Stimulated activated naive B cell treated with anti-CD40 and anti-IgM and Interleukin-4, amounts not matched to agents 10 μg/mL and 1 μg/mL and 100 μg/mL, for 72 hours (primary cell): ENCODE results near the gene EXD3.

Source experiments
- ATAC-seq, 2 donors: fragments of 150-1000 bp; cut with Tn5 transposase; replicated peaks; 2 replicates each; pipeline ENCODE4 v1.10.0; 2021; ENCODE audit warnings: moderate library complexity in 1 of 2
- DNase-seq: peaks from one replicate; pipeline ENCODE4 v3.0.0; 2021
- H3K27ac Mint-ChIP-seq: one replicate; pipeline ENCODE4 v1.8.0; 2022; ENCODE audit warnings: mild to moderate bottlenecking, mixed read lengths
- H3K27me3 Mint-ChIP-seq, 2 donors: one replicate each; pipeline ENCODE4 v1.8.0; 2022; ENCODE audit warnings: mixed read lengths in 2 of 2
- H3K36me3 Mint-ChIP-seq, 2 donors: one replicate each; pipeline ENCODE4 v1.8.0; 2022; ENCODE audit warnings: mixed read lengths in 2 of 2, mild to moderate bottlenecking in 1 of 2
- H3K4me1 Mint-ChIP-seq, 2 donors: one replicate each; pipeline ENCODE4 v1.8.0; 2022; ENCODE audit warnings: mixed read lengths in 2 of 2, mild to moderate bottlenecking in 1 of 2
- H3K4me3 Mint-ChIP-seq, 2 donors: one replicate each; pipeline ENCODE4 v1.8.0; 2022; ENCODE audit warnings: mild to moderate bottlenecking in 2 of 2, mixed read lengths in 2 of 2, moderate library complexity in 1 of 2
- H3K9me3 Mint-ChIP-seq, 2 donors: one replicate each; pipeline ENCODE4 v1.8.0; 2022; ENCODE audit warnings: mixed read lengths in 2 of 2, mild to moderate bottlenecking in 1 of 2

Gene EXD3

GRCh38 chr9:137293094-137293481 lies 129.9 kb downstream of the EXD3 start:
- H3K4me3 Mint-ChIP-seq = no peak overlapping the region
- peaks cover 11 to 21% of the 10 kb centered on the region in 2 donors for H3K4me1 Mint-ChIP-seq
- ATAC-seq (no peak), DNase-seq (no peak)
- no peak overlapping the region for H3K27ac Mint-ChIP-seq
- H3K27me3 Mint-ChIP-seq = peaks cover 22 to 36% of the 10 kb centered on the region in 2 donors
- H3K9me3 Mint-ChIP-seq = no peaks in the 10 kb centered on the region
- H3K36me3 Mint-ChIP-seq = no peaks in the 10 kb centered on the region

GRCh38 chr9:137286975-137287383 lies 136.0 kb downstream of the EXD3 start:
- Mint-ChIP-seq H3K4me3 (no peak overlapping the region), H3K36me3 (peaks cover 8 to 13% of the 10 kb centered on the region in 2 donors), H3K27ac (peak overlapping the region; percentile 90), H3K27me3 (no peaks in the 10 kb centered on the region), H3K9me3 (peaks cover 4% of the 10 kb centered on the region in 2 donors), H3K4me1 (peaks cover 10 to 32% of the 10 kb centered on the region in 2 donors)
- ATAC-seq (peak; percentile 26 to 35), DNase-seq (no peak)

DNA sequence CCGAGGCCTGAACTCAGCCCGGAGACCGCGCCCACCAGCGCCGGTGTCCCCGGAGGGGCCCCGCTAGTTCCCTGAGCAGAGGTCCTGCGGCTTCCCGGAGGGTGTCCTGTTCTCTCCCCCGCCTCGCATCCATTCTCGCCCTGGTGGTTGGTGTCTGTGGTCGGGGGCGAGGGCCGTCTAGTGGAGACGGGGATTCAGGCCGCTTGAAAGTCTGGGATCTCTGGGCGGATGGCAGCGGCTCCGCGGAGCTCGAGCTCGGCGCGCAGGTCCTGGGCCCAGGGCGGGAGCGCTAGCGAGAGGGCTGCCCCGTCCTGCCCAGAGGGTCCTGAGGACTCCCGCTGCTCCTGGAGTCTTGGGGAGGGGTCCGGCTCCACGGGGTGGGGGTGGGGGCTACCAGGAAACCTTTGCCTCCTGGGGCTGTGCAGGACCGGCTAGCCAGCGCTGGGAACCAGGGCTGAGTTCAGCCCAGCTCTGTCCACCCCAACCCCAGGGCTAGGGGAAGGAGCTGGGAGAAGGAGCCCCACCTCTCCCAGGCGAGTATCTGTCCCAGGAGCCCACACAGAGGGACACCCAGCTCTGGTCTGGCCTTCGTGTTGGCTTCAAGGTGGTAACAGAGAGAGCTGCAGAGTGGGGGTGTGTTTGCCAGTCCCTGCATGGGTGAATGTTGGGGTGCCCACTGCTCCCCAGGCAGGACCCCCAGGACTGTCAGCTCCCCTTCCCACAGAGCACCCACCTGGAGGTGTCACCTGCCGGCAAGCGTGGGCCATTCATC lies 141.4 kb downstream of the EXD3 start:
- ATAC-seq = no peak
- no peak overlapping the region for H3K4me3 Mint-ChIP-seq
- no peak for DNase-seq
- H3K4me1 Mint-ChIP-seq = peaks cover 12 to 36% of the 10 kb centered on the region in 2 donors
- H3K9me3 Mint-ChIP-seq = no peaks in the 10 kb centered on the region
- peaks cover 8 to 14% of the 10 kb centered on the region in 2 donors for H3K36me3 Mint-ChIP-seq
- H3K27ac Mint-ChIP-seq = no peak overlapping the region
- H3K27me3 Mint-ChIP-seq = no peaks in the 10 kb centered on the region

DNA sequence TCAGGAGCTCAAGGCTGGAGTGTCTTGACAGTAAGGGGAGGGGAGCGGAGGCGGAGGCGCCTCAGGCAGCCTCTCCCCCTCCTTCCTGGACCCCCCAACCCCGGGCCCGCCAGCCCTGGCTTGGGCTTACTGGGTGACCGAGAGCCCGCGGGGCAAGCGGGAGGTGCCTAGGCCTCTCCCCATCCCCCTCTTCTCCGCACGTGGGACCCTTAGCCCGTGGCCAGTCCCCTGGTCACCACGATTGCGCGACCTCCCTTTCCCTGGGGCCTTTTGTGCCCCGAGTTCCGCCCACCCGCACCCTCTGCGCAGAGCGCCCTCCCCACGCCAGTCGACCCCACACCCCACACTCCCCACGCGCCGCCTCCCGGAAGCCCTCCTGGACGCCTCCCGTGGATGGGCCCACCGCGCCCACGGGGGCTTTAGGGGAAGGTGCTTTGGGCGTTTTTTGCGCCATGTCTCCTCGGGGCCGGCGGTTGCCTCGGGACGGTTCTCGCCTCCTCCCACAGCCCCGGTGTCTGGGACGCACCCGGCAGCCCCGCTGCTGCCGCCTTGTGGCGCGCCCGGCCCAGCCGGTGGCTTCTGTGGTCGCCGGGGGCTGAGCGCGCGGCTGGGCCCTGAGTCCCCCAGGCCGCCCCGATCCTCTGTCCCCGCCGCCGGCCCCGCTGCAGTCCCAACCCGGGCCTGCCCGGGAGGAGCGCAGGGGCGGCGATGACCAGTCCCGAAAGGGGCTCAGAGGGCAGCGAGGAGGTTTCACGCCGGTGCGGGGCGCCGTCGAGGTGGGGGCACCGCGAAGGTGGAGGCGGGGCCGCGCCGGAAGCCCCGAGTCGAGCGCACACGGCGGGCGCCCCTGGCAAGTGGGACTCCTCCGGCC lies 142.3 kb downstream of the EXD3 start:
- Mint-ChIP-seq H3K27ac (no peak overlapping the region), H3K36me3 (peaks cover 8 to 14% of the 10 kb centered on the region in 2 donors), H3K9me3 (no peaks in the 10 kb centered on the region), H3K27me3 (no peaks in the 10 kb centered on the region), H3K4me1 (peaks cover 17 to 36% of the 10 kb centered on the region in 2 donors), H3K4me3 (no peak overlapping the region)
- ATAC-seq (no peak), DNase-seq (no peak)

- Mint-ChIP-seq H3K27ac (no peak overlapping the region), H3K4me3 (no peak overlapping the region), H3K9me3 (no peaks in the 10 kb centered on the region), H3K36me3 (peaks cover 4 to 14% of the 10 kb centered on the region in 2 donors), H3K4me1 (peaks cover 24 to 40% of the 10 kb centered on the region in 2 donors), H3K27me3 (no peaks in the 10 kb centered on the region)
- DNase-seq = no peak
- ATAC-seq = no peak
These were observed 143.1 kb downstream of the EXD3 start for GRCh38 chr9:137279741-137280473.

DNA sequence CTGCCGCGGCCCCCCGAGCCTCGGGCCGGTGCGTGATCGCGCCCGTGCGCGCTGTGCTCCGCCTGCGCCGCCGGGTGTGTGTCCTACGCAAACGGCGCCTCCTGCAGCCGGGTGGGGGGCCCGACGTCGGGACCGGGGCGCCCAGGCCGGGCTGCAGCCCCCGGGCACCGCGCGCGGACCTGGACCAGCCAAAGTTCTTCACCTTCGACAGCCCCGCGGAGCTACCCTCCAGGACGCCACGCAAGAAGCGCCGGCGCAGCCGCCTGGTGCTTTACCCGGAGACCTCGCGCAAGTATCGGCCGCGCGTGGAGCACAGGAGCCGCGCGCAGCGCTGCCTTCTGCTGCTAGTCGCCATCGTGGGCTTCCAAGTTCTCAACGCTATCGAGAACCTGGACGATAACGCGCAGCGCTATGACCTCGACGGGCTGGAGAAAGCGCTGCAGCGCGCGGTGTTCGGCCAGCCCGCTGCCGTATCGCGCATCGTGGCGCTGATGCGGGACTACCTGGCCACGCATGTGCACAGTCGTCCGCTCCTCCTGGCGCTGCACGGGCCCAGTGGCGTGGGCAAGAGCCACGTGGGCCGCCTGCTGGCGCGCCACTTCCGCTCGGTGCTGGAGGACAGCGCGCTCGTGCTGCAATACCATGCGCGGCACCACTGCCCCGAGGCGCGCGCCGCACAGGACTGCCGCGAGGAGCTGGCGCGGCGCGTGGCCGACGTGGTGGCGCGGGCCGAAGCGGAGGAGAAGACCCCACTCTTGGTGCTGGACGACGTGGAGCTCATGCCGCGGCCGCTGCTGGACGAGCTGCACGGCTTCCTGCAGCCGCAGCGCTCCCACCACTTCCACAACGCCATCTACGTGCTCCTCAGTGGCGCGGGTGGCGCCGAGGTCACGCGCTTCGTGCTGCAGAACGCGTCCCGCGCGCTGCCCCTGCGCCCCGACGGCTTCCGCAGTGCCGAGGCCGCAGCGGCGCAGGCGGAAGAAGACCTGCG lies 143.9 kb downstream of the EXD3 start:
- H3K4me3 Mint-ChIP-seq = no peak overlapping the region
- peaks cover 30 to 48% of the 10 kb centered on the region in 2 donors for H3K4me1 Mint-ChIP-seq
- no peak overlapping the region for H3K27ac Mint-ChIP-seq
- ATAC-seq (no peak), DNase-seq (no peak)
- no peaks in the 10 kb centered on the region for H3K27me3 Mint-ChIP-seq
- peaks cover 12 to 21% of the 10 kb centered on the region in 2 donors for H3K36me3 Mint-ChIP-seq
- H3K9me3 Mint-ChIP-seq = no peaks in the 10 kb centered on the region

GRCh38 chr9:137278061-137278701 lies 144.8 kb downstream of the EXD3 start:
- no peak for DNase-seq
- H3K4me1 Mint-ChIP-seq = peaks cover 30 to 48% of the 10 kb centered on the region in 2 donors
- no peaks in the 10 kb centered on the region for H3K27me3 Mint-ChIP-seq
- H3K27ac Mint-ChIP-seq = peak overlapping the region; percentile 98
- H3K4me3 Mint-ChIP-seq = peak overlapping the region; percentile 89 to 93
- no peaks in the 10 kb centered on the region for H3K9me3 Mint-ChIP-seq
- peaks cover 20 to 23% of the 10 kb centered on the region in 2 donors for H3K36me3 Mint-ChIP-seq
- peak; percentile 21 to 26 for ATAC-seq

- peaks cover 25 to 41% of the 10 kb centered on the region in 2 donors for H3K4me1 Mint-ChIP-seq
- no peaks in the 10 kb centered on the region for H3K9me3 Mint-ChIP-seq
- DNase-seq = peak; percentile 66
- H3K27ac Mint-ChIP-seq = peak within 1 kb of the TSS; percentile 98
- ATAC-seq = peak; percentile 77 to 81
- no peaks in the 10 kb centered on the region for H3K27me3 Mint-ChIP-seq
- peak within 1 kb of the TSS; percentile 89 to 93 for H3K4me3 Mint-ChIP-seq
- H3K36me3 Mint-ChIP-seq = peaks cover 19 to 22% of the 10 kb centered on the region in 2 donors
These were observed 145.5 kb downstream of the EXD3 start, which contains the start of gene TOR4A for GRCh38 chr9:137277329-137278041. Gene TOR4A, plus strand, starts transcription at chr9:137277726. Its CDS starts 964 bp downstream, at chr9:137278690.

GRCh38 chr9:137276473-137277328 lies 146.3 kb downstream of the EXD3 start:
- Mint-ChIP-seq H3K36me3 (peaks cover 16 to 20% of the 10 kb centered on the region in 2 donors), H3K27me3 (no peaks in the 10 kb centered on the region), H3K27ac (peak overlapping the region; percentile 98), H3K4me3 (peak overlapping the region; percentile 89 to 93), H3K9me3 (no peaks in the 10 kb centered on the region), H3K4me1 (peaks cover 24 to 33% of the 10 kb centered on the region in 2 donors)
- ATAC-seq (peak; percentile 28 to 37), DNase-seq (no peak)

GRCh38 chr9:137275588-137276472 lies 147.1 kb downstream of the EXD3 start:
- ATAC-seq (no peak), DNase-seq (no peak)
- Mint-ChIP-seq H3K4me1 (peaks cover 26 to 40% of the 10 kb centered on the region in 2 donors), H3K27me3 (no peaks in the 10 kb centered on the region), H3K27ac (peak overlapping the region; percentile 80), H3K4me3 (peak overlapping the region; percentile 51 to 57), H3K9me3 (no peaks in the 10 kb centered on the region), H3K36me3 (peaks cover 20 to 27% of the 10 kb centered on the region in 2 donors)

DNA sequence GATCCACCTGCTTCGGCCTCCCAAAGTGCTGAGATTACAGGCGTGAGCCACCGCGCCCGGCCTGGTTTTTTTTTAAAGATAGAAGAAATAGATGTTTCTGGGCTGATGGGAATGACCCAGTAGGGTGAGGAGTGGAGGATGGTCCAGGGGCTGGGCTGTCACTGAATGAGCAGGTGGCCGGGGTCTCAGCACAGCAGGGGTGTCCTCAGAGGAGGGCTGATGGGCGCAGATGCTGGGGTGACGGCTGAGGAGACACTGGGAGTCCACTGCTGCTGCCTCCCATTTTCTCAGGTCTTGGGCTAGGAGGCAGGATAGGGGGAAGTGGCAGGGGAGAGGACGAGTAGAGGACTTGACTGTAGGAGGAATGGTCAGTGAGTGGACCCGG lies 147.8 kb downstream of the EXD3 start:
- DNase-seq (no peak), ATAC-seq (no peak)
- Mint-ChIP-seq H3K9me3 (no peaks in the 10 kb centered on the region), H3K36me3 (peaks cover 20 to 27% of the 10 kb centered on the region in 2 donors), H3K4me3 (peak overlapping the region; percentile 51 to 57), H3K27ac (peak overlapping the region; percentile 80), H3K27me3 (no peaks in the 10 kb centered on the region), H3K4me1 (peaks cover 26 to 41% of the 10 kb centered on the region in 2 donors)
